IMR-90 (cell line): ENCODE measurements around the gene KRT86.

Source experiments
- POLR2A ChIP-seq: IDR thresholded peaks from 2 replicates; pipeline ENCODE4 v1.6.1; 2012; ENCODE audit warnings: mild to moderate bottlenecking, low read depth, low read length
- RAD21 ChIP-seq: IDR thresholded peaks from 2 replicates; pipeline ENCODE4 v1.6.1; 2012; ENCODE audit warnings: low read length, improper control_type of control experiment
- RFX5 ChIP-seq: IDR thresholded peaks from 2 replicates; pipeline ENCODE4 v1.8.0; 2012; ENCODE audit warnings: low read depth, mild to moderate bottlenecking, low read length, moderate library complexity
- TF ChIP-seq, protein P1 (sequence below): conservative IDR thresholded peaks from 2 replicates; pipeline ENCODE4 v1.5.1; 2012; ENCODE audit warnings: mild to moderate bottlenecking, low read depth, low read length, improper control_type of control experiment

DNA sequence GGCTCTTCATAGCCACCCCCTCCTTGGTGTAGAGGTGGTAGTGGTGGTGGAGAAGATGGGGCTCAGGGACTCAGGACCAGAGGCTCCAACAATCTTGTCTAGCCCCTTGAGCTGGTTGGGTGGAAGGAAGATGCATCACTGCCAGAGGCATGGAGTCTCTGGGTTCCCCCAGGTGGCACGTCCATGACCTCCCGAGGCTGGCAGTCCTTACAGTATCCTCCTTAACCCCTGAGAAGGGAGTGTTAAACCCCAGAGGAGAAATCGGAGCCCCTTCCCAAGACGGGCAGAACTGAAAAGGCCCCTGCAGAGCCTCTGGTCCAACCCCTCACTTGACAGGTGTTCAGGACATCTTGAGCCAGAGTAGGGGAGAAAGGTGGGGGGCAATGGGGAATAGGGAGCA lies 37.6 kb downstream of the KRT86 start:
- no peak for TF ChIP-seq RAD21
- TF ChIP-seq POLR2A: no peak
- TF ChIP-seq, protein P1, sequence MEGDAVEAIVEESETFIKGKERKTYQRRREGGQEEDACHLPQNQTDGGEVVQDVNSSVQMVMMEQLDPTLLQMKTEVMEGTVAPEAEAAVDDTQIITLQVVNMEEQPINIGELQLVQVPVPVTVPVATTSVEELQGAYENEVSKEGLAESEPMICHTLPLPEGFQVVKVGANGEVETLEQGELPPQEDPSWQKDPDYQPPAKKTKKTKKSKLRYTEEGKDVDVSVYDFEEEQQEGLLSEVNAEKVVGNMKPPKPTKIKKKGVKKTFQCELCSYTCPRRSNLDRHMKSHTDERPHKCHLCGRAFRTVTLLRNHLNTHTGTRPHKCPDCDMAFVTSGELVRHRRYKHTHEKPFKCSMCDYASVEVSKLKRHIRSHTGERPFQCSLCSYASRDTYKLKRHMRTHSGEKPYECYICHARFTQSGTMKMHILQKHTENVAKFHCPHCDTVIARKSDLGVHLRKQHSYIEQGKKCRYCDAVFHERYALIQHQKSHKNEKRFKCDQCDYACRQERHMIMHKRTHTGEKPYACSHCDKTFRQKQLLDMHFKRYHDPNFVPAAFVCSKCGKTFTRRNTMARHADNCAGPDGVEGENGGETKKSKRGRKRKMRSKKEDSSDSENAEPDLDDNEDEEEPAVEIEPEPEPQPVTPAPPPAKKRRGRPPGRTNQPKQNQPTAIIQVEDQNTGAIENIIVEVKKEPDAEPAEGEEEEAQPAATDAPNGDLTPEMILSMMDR: no peak
- TF ChIP-seq RFX5: no peak
